Activated CD4-positive, alpha-beta memory T cell treated with anti-CD3 and anti-CD28 coated beads, Interleukin-2, amount 10 ng/mL, durations not matched to agents 7 days and 5 days (primary cell): ENCODE measurements around the gene PYGB. TPM values are rescaled to one million over a fixed set of nuclear protein-coding genes. Genes with fewer than 3 reads are reported as not detected.

Experiments used
- CTCF ChIA-PET: fragments of 350-600 bp; sonication (Branson Sonifier 250); formaldehyde crosslinking; loops from one replicate; lab custom pipeline; 2021; ENCODE audit warnings: antibody characterized with exemption, inconsistent platforms; lab: Charles Lee
- POLR2A ChIA-PET: fragments of 350-600 bp; sonication (Branson Sonifier 250); formaldehyde crosslinking; loops from one replicate; lab custom pipeline; 2021; ENCODE audit warnings: antibody characterized with exemption; lab: Charles Lee
- DNase-seq: peaks from one replicate; pipeline ENCODE4 v3.0.0-alpha.2; 2020
- H3K27ac Mint-ChIP-seq: one replicate; pipeline ENCODE4 v1.8.0; 2021; ENCODE audit warnings: mild to moderate bottlenecking, mixed read lengths
- H3K27me3 Mint-ChIP-seq: one replicate; pipeline ENCODE4 v1.8.0; 2021; ENCODE audit warnings: mixed read lengths
- H3K36me3 Mint-ChIP-seq: one replicate; pipeline ENCODE4 v1.8.0; 2021; ENCODE audit warnings: low read depth, mixed read lengths
- H3K4me1 Mint-ChIP-seq: one replicate; pipeline ENCODE4 v1.8.0; 2021; ENCODE audit warnings: mixed read lengths
- H3K4me3 Mint-ChIP-seq: one replicate; pipeline ENCODE4 v1.8.0; 2021; ENCODE audit warnings: mild to moderate bottlenecking, mixed read lengths
- H3K9me3 Mint-ChIP-seq: one replicate; pipeline ENCODE4 v1.8.0; 2021; ENCODE audit warnings: mixed read lengths
- total RNA-seq, 2 experiments: library from RNA; stranded (reverse); gene quantifications; one replicate each; pipeline ENCODE4 v1.2.3, GENCODE V29; 2021

Gene PYGB
- total RNA-seq, 2 experiments from 2014 or later: 28.4 to 29.8 TPM

DNA sequence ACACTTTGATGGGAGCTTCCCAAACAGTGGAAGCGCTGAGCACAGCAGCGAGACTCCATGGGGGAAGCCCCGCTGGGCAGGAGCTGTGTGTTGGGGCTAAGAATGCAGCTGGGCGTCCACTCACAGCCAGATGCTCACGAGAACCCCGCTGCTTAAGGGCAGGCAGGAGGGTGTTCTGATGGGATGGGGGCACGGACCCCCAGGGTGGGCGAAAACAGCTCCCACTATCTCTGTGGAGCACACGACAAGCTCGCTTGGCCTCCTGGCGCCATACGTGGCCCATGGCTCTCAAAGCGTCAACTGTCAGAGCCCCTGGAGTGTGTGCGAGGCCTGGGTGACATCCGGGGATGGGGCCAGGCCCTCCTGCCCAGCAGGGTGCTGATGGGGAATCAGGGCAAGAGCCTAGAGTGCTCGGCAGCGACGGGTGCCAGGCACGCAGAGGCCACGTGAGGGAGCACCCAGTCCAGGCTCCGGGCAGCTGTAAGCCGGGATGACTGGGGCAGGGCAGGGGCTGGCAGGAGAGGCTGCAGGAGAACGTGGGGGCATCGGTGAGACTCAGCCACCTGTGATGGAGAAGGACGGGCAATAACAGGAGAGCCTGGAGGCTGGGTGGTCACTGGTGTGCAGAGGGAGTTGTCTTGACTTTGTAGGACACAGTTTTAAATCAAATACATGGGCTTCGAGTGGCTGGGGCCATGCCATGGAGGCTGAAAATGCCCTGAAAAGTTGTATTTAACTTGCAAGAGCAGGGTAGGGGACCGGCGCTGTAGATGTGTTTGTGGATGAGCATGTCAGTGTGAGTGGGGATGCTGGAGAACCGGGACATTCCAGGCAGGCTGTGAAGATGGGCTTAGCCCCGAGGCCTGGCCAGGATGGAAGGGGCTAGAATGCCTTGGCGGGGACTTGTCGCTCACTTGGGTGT lies 27.3 kb downstream of the PYGB start:
- ChIA-PET CTCF (no interaction called here), POLR2A (no interaction called here)
- Mint-ChIP-seq H3K36me3 (peaks cover 4% of the 10 kb centered on the region), H3K4me1 (no peaks in the 10 kb centered on the region), H3K27ac (no peak overlapping the region), H3K9me3 (no peaks in the 10 kb centered on the region), H3K4me3 (no peak overlapping the region), H3K27me3 (no peaks in the 10 kb centered on the region)
- DNase-seq: no peak

GRCh38 chr20:25275813-25276532 lies 28.1 kb downstream of the PYGB start:
- no peak overlapping the region for H3K27ac Mint-ChIP-seq
- no peaks in the 10 kb centered on the region for H3K9me3 Mint-ChIP-seq
- H3K4me3 Mint-ChIP-seq: no peak overlapping the region
- CTCF ChIA-PET: no interaction called here
- no peaks in the 10 kb centered on the region for H3K27me3 Mint-ChIP-seq
- H3K4me1 Mint-ChIP-seq: no peaks in the 10 kb centered on the region
- DNase-seq: no peak
- POLR2A ChIA-PET: no interaction called here
- H3K36me3 Mint-ChIP-seq: peaks cover 4% of the 10 kb centered on the region

DNA sequence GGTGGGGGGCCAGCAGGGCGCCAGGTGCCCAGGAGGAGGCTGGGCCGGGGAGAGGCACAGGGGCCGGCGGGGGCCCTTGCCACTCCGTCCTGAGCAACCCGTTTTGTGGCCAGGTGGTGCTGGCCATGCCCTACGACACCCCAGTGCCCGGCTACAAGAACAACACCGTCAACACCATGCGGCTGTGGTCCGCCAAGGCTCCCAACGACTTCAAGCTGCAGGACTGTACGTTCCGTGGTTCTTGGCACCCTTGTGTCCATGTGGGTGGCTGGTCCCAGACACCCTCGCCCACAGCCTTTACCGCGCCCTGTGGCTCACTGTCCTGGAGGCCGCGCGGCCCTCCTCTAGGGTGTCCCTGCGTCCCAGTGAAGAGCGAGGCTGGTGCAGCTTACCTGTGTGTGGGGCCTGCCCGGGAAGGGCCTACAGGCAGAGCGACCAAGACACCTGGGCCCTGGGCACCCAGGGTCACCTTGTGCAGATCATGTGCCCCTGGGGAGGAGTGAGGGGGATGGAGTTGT lies 28.7 kb downstream of the PYGB start:
- no peak overlapping the region for H3K4me3 Mint-ChIP-seq
- H3K36me3 Mint-ChIP-seq: peaks cover 4% of the 10 kb centered on the region
- no peak overlapping the region for H3K27ac Mint-ChIP-seq
- no peaks in the 10 kb centered on the region for H3K27me3 Mint-ChIP-seq
- ChIA-PET CTCF (no interaction called here), POLR2A (no interaction called here)
- DNase-seq: no peak
- no peaks in the 10 kb centered on the region for H3K4me1 Mint-ChIP-seq
- no peaks in the 10 kb centered on the region for H3K9me3 Mint-ChIP-seq

- ChIA-PET POLR2A (interaction anchor here (1.3 kb wide), 1 partner anchor 10 kb away, joined by 3 read pairs; no protein-coding TSS in a partner anchor), CTCF (no interaction called here)
- H3K4me3 Mint-ChIP-seq: no peak overlapping the region
- H3K4me1 Mint-ChIP-seq: no peaks in the 10 kb centered on the region
- H3K36me3 Mint-ChIP-seq: peaks cover 4% of the 10 kb centered on the region
- DNase-seq: no peak
- no peak overlapping the region for H3K27ac Mint-ChIP-seq
- no peaks in the 10 kb centered on the region for H3K9me3 Mint-ChIP-seq
- no peaks in the 10 kb centered on the region for H3K27me3 Mint-ChIP-seq
These were observed 29.3 kb downstream of the PYGB start for GRCh38 chr20:25277051-25277801.

DNA sequence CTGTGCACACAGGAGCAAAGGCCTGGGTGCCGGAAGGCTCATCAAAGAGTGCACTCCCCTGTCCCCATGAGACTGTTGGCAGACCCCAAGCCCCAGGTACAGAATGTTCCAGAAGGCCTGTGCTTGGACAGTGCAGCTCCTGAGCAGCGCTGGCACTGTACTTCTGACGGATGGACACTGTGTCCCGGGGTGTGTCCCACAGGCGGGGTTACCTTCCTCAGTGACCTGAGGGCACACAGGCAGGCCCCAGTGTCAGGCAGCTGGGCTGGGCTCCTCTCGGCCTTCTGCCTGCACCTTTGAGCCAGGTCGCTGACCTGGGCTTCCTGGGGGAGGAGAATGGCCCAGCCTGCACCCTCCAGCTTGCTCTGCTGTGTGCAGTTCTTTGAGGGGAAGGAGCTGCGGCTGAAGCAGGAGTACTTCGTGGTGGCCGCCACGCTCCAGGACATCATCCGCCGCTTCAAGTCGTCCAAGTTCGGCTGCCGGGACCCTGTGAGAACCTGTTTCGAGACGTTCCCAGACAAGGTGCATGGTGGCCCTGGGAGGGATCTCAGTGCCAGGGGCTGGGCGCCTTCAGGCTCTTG lies 30.1 kb downstream of the PYGB start:
- no peaks in the 10 kb centered on the region for H3K27me3 Mint-ChIP-seq
- no peaks in the 10 kb centered on the region for H3K4me1 Mint-ChIP-seq
- peaks cover 4% of the 10 kb centered on the region for H3K36me3 Mint-ChIP-seq
- H3K9me3 Mint-ChIP-seq: no peaks in the 10 kb centered on the region
- DNase-seq: no peak
- no peak overlapping the region for H3K27ac Mint-ChIP-seq
- POLR2A ChIA-PET: interaction anchor here (1.3 kb wide), 1 partner anchor 10 kb away, joined by 3 read pairs; no protein-coding TSS in a partner anchor
- CTCF ChIA-PET: no interaction called here
- H3K4me3 Mint-ChIP-seq: no peak overlapping the region

GRCh38 chr20:25278636-25279361 lies 30.9 kb downstream of the PYGB start:
- Mint-ChIP-seq H3K27me3 (no peaks in the 10 kb centered on the region), H3K9me3 (no peaks in the 10 kb centered on the region), H3K36me3 (peaks cover 6% of the 10 kb centered on the region), H3K4me3 (no peak overlapping the region), H3K27ac (no peak overlapping the region), H3K4me1 (no peaks in the 10 kb centered on the region)
- CTCF ChIA-PET: no interaction called here
- no peak for DNase-seq
- POLR2A ChIA-PET: interaction anchor here (1.3 kb wide), 1 partner anchor 9 kb away, joined by 3 read pairs; no protein-coding TSS in a partner anchor

- no peak overlapping the region for H3K4me3 Mint-ChIP-seq
- H3K27ac Mint-ChIP-seq: no peak overlapping the region
- DNase-seq: no peak
- H3K4me1 Mint-ChIP-seq: no peaks in the 10 kb centered on the region
- H3K9me3 Mint-ChIP-seq: no peaks in the 10 kb centered on the region
- H3K27me3 Mint-ChIP-seq: no peaks in the 10 kb centered on the region
- H3K36me3 Mint-ChIP-seq: peaks cover 7% of the 10 kb centered on the region
- ChIA-PET POLR2A (no interaction called here), CTCF (no interaction called here)
These were observed 31.5 kb downstream of the PYGB start for GRCh38 chr20:25279403-25279802.

DNA sequence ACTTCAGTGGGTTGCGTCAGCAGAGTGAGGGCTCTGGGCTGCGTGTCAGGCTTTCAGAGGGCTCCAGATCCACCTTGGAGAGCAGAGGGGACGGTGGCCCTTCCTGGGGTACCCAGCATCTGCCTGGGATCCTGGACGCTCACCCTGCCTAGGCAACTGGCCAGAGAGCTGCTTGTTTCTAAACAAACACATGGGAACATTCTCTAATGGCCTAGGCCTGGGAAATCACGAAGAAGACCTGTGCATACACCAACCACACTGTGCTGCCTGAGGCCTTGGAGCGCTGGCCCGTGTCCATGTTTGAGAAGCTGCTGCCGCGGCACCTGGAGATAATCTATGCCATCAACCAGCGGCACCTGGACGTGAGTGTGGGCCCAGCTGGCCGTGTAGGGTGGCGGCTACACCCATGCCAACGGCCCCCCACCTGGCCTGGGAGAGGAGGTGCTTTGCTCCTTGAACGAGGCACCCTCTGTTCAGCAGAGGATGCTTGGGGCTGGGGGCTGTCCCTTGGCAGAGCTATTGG lies 32.2 kb downstream of the PYGB start:
- Mint-ChIP-seq H3K27me3 (no peaks in the 10 kb centered on the region), H3K4me3 (no peak overlapping the region), H3K27ac (no peak overlapping the region), H3K9me3 (no peaks in the 10 kb centered on the region), H3K36me3 (peaks cover 7% of the 10 kb centered on the region), H3K4me1 (no peaks in the 10 kb centered on the region)
- no peak for DNase-seq
- ChIA-PET POLR2A (interaction anchor here (0.9 kb wide), 1 partner anchor 9 kb away, joined by 3 read pairs; no protein-coding TSS in a partner anchor), CTCF (interaction anchor here (1.0 kb wide), 1 partner anchor 13 kb away, joined by 5 read pairs; no protein-coding TSS in a partner anchor)

DNA sequence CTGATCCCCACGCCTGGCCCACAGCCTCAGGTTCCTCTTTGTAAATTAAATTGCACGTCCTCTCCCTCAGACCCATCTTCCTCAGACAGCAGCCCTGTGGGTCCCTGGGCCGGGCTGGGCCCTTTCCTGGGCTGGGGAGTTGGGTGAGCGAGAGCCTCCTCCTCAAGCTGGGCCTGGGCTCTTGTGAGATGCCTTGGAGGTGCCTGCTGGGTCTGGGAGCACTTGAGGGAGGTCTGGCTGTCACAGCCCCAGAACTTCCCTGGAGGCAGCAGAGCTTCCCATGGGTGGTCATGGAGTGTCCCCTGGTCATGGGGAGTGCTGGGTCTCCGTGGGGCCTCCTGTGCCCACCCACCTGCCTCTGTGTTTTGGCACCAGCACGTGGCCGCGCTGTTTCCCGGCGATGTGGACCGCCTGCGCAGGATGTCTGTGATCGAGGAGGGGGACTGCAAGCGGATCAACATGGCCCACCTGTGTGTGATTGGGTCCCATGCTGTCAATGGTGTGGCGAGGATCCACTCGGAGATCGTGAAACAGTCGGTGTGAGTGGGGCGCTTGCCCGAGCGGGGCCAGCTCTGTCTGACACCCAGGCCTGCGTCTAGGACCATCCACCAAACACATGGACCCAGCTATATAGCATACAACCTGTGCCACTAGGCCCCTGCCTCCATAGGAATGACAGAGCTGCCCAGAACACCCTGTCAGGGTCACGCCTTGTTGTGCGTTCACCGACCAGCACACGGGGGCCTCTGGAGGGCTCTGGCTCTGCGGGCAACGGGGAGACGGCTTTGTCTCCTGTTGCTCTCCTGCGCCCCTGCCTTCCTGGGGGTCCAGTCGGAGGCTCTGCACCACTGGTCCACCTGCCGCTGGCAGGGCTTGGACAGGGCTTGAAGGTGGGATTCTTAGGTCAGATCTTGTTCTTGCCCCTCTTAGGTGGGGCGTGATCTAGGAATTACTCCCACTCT lies 33.0 kb downstream of the PYGB start:
- Mint-ChIP-seq H3K27ac (no peak overlapping the region), H3K27me3 (no peaks in the 10 kb centered on the region), H3K36me3 (peaks cover 10% of the 10 kb centered on the region), H3K4me1 (no peaks in the 10 kb centered on the region), H3K4me3 (no peak overlapping the region), H3K9me3 (no peaks in the 10 kb centered on the region)
- ChIA-PET CTCF (interaction anchor here (1.0 kb wide), 1 partner anchor 13 kb away, joined by 5 read pairs; no protein-coding TSS in a partner anchor), POLR2A (interaction anchor here (0.9 kb wide), 1 partner anchor 9 kb away, joined by 3 read pairs; no protein-coding TSS in a partner anchor)
- DNase-seq: no peak

DNA sequence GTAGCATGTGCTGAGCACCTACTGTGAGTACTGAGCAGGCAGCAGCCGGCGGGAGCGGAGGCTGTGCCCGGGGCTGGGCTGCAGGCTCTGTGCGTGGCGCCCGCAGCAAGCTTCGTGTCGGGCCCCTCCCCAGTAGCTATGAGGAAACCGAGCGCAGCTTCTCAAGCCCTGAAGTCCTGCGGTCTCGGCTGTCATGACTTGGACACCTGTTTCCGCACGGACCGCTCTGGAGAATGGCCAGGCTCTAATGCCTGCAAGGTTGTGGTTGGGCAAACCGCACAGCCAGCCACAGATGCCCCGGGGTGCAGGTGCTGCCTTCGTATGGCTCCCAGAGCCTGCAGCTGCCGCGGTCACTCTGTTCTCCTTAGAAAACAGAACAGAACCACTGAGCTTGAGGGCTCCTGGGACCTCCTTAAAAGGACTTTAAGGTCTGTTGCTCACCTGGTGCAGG lies 33.7 kb downstream of the PYGB start:
- DNase-seq: no peak
- no peaks in the 10 kb centered on the region for H3K27me3 Mint-ChIP-seq
- no peaks in the 10 kb centered on the region for H3K9me3 Mint-ChIP-seq
- ChIA-PET CTCF (no interaction called here), POLR2A (no interaction called here)
- no peak overlapping the region for H3K4me3 Mint-ChIP-seq
- H3K27ac Mint-ChIP-seq: no peak overlapping the region
- no peaks in the 10 kb centered on the region for H3K4me1 Mint-ChIP-seq
- H3K36me3 Mint-ChIP-seq: peaks cover 10% of the 10 kb centered on the region
